Activated naive CD4-positive, alpha-beta T cell treated with anti-CD3 and anti-CD28 coated beads for 36 hours (primary cell): ENCODE measurements around the gene DLGAP1. TPM values are rescaled to one million over a fixed set of nuclear protein-coding genes. Genes with fewer than 3 reads are reported as not detected.

Source experiments
- CTCF ChIA-PET: fragments of 350-600 bp; sonication (Branson Sonifier 250); formaldehyde crosslinking; loops from one replicate; lab custom pipeline; 2021; ENCODE audit warnings: antibody characterized with exemption; lab: Charles Lee
- DNase-seq: peaks from one replicate; pipeline ENCODE4 v3.0.0-alpha.2; 2020
- H3K27ac Mint-ChIP-seq: one replicate; pipeline ENCODE4 v1.8.0; 2021; ENCODE audit warnings: mild to moderate bottlenecking, mixed read lengths
- H3K27me3 Mint-ChIP-seq: one replicate; pipeline ENCODE4 v1.8.0; 2021; ENCODE audit warnings: low read depth, mixed read lengths
- H3K36me3 Mint-ChIP-seq: one replicate; pipeline ENCODE4 v1.8.0; 2021; ENCODE audit warnings: low read depth, mixed read lengths
- H3K4me1 Mint-ChIP-seq: one replicate; pipeline ENCODE4 v1.8.0; 2021; ENCODE audit warnings: low read depth, mixed read lengths
- H3K4me3 Mint-ChIP-seq: one replicate; pipeline ENCODE4 v1.8.0; 2021; ENCODE audit warnings: mild to moderate bottlenecking, moderate library complexity, mixed read lengths
- H3K9me3 Mint-ChIP-seq: one replicate; pipeline ENCODE4 v1.8.0; 2021; ENCODE audit warnings: mixed read lengths
- intact Hi-C: fragments of 100-400 bp; cut with micrococcal nuclease; formaldehyde crosslinking; loops from one replicate; pipeline ENCODE4 v1.15.1; 2023
- total RNA-seq, 2 experiments: library from RNA; stranded (reverse); gene quantifications; one replicate each; pipeline ENCODE4 v1.2.3, GENCODE V29; 2021

DLGAP1 gene
- total RNA-seq, 2 experiments from 2014 or later, result not detected

DNA sequence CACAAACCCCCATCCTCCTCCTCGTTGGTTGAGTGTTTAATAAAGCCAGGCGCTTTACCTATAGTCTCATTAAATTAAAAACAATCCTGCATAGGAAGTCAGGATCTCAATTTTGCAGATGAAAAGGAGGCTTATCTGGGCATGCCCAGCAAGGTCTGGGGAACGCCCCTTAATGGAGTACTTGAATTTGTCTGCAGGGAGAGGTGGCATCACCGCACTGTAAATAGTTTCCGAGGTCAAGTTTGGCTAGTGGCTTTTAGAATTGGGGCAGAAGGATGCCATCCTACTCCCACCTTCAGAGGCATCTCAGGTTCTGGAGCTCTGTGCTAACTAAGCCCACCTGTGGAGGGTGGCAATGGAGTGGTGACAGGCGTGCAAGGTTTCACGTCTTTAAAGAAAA is 855.9 kb downstream of the DLGAP1 start:
- CTCF ChIA-PET, result no interaction called here
- no peak overlapping the region for H3K27ac Mint-ChIP-seq
- intact Hi-C loops, result loop anchor here (10.0 kb wide), 1 partner anchor 944 kb away; the partner anchor contains the start of gene SMCHD1
- no peaks in the 10 kb centered on the region for H3K27me3 Mint-ChIP-seq
- H3K9me3 Mint-ChIP-seq, result no peaks in the 10 kb centered on the region
- DNase-seq, result no peak
- no peak overlapping the region for H3K4me3 Mint-ChIP-seq
- peaks cover 36% of the 10 kb centered on the region for H3K4me1 Mint-ChIP-seq
- peaks cover 24% of the 10 kb centered on the region for H3K36me3 Mint-ChIP-seq

- Mint-ChIP-seq H3K27ac (no peak overlapping the region), H3K4me1 (peaks cover 38% of the 10 kb centered on the region), H3K4me3 (no peak overlapping the region), H3K27me3 (no peaks in the 10 kb centered on the region), H3K36me3 (peaks cover 24% of the 10 kb centered on the region), H3K9me3 (no peaks in the 10 kb centered on the region)
- intact Hi-C loops, result loop anchor here (10.0 kb wide), 1 partner anchor 944 kb away; the partner anchor contains the start of gene SMCHD1
- no peak for DNase-seq
- CTCF ChIA-PET, result interaction anchor here (5.5 to 6.1 kb wide), 2 partner anchors 67 to 145 kb away, joined by 42 to 63 read pairs; no protein-coding TSS in a partner anchor
These were observed 856.5 kb downstream of the DLGAP1 start for GRCh38 chr18:3598581-3598980.

DNA sequence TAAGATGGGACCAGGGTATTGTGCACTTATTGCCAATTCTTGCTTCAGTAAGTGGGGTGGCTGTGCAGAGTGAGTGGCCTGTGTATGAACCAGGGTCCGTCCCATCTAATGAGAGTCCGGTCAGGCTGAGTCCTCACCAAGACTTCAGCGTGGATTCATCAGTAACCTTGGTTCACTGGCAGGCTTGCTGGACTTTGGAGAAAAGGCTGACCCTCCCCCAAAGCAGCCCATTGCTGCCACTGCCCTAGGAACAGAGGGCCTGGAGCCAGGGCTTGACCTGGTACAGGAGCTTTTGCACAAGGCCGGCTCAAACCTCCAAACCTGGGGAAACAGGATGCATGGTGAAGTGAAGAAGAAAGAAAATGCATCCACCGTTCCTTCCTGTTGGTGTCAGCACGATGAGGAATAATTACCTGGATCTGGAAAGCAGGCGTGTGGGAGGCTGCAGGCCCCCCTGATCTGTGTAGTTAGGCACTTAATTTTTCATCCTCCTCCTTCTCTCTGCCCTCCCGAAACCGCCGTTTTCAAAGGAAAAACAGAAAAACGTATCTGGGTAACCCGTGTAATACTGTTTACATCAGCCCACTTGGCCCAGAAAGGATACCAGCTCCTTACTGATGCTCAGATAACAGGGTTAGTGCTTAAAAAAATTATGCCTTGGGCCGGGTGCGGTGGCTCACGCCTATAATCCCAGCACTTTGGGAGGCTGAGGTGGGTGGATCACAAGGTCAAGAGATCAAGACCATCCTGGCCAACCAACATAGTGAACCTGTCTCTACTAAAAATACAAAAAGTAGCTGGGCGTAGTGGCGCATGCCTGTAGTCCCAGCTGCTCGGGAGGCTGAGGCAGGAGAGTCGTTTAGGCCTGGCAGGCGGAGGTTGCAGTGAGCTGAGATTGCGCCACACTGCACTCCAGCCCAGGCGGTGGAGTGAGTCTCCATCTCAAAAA is 857.4 kb downstream of the DLGAP1 start:
- CTCF ChIA-PET, result interaction anchor here (0.8 to 6.1 kb wide), 5 partner anchors 9 to 144 kb away, joined by 3 to 63 read pairs (median 42); no protein-coding TSS in a partner anchor
- H3K36me3 Mint-ChIP-seq, result peaks cover 24% of the 10 kb centered on the region
- intact Hi-C loops, result loop anchor here (10.0 kb wide), 1 partner anchor 943 kb away; the partner anchor contains the start of gene SMCHD1
- no peaks in the 10 kb centered on the region for H3K9me3 Mint-ChIP-seq
- no peaks in the 10 kb centered on the region for H3K27me3 Mint-ChIP-seq
- peak overlapping the region; percentile 92 for H3K4me3 Mint-ChIP-seq
- DNase-seq, result no peak
- peaks cover 46% of the 10 kb centered on the region for H3K4me1 Mint-ChIP-seq
- H3K27ac Mint-ChIP-seq, result peak overlapping the region; percentile 100

DNA sequence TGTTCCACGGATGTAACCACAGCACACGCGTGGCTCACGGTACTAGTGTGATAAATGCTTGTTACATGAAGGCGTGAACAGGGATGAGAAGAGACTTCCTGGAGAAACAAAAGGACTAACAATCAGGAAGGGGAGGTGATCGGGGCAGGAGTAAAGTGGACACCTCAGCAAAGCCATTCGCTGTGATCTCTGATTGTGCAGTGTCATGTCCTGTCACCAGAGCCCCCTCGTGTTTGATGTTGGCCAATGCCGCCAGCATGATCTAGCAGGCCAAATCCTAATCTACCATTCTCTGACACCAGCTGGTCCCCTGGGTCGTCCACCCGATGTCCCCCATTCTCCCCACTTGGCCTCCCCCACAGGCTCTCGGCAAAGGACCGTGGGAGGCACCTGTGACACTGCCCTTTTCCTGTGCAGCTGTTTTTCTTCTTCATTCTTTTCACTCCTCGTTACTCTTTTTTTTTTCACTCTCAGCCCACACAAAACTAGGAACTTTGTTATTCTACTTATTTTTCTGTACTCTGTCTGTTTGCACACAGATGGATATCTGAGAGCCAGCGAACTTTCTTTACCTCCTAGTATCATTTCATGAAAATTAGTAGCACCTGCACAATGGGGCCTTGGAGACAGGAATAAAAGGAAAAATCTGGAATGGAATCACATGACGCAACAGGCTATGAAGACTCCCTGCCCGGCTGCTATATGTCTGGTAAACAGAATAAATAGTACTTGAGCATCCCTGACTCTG is 858.3 kb downstream of the DLGAP1 start:
- intact Hi-C loops, result loop anchor here (10.0 kb wide), 1 partner anchor 942 kb away; the partner anchor contains the start of gene SMCHD1
- peak overlapping the region; percentile 100 for H3K27ac Mint-ChIP-seq
- CTCF ChIA-PET, result interaction anchor here (1.0 to 6.1 kb wide), 6 partner anchors 10 to 149 kb away, joined by 3 to 63 read pairs (median 30); no protein-coding TSS in a partner anchor
- peak; percentile 59 for DNase-seq
- H3K4me3 Mint-ChIP-seq, result peak overlapping the region; percentile 92
- no peaks in the 10 kb centered on the region for H3K27me3 Mint-ChIP-seq
- H3K9me3 Mint-ChIP-seq, result no peaks in the 10 kb centered on the region
- H3K36me3 Mint-ChIP-seq, result peaks cover 24% of the 10 kb centered on the region
- peaks cover 50% of the 10 kb centered on the region for H3K4me1 Mint-ChIP-seq

GRCh38 chr18:3596324-3596636 is 858.8 kb downstream of the DLGAP1 start:
- intact Hi-C loops, result loop anchor here (10.0 kb wide), 1 partner anchor 941 kb away; the partner anchor contains the start of gene SMCHD1
- no peaks in the 10 kb centered on the region for H3K9me3 Mint-ChIP-seq
- CTCF ChIA-PET, result interaction anchor here (0.6 to 6.1 kb wide), 13 partner anchors 7 to 315 kb away, joined by 3 to 63 read pairs (median 13); no protein-coding TSS in a partner anchor

GRCh38 chr18:3595369-3596273 is 859.5 kb downstream of the DLGAP1 start:
- CTCF ChIA-PET, result interaction anchor here (0.6 to 6.1 kb wide), 21 partner anchors 8 to 315 kb away, joined by 3 to 63 read pairs (median 5); no protein-coding TSS in a partner anchor
- Mint-ChIP-seq H3K27ac (peak overlapping the region; percentile 100), H3K27me3 (no peaks in the 10 kb centered on the region), H3K4me1 (peaks cover 51% of the 10 kb centered on the region), H3K9me3 (no peaks in the 10 kb centered on the region), H3K4me3 (peak overlapping the region; percentile 92), H3K36me3 (peaks cover 24% of the 10 kb centered on the region)
- intact Hi-C loops, result loop anchor here (1.0 to 10.0 kb wide), 9 partner anchors 8 to 941 kb away; partner anchors contain the start of gene SMCHD1
- DNase-seq, result peak; percentile 67

More at GRCh38 chr18:3596324-3596636, 858.8 kb downstream of the DLGAP1 start:
- peak overlapping the region; percentile 100 for H3K27ac Mint-ChIP-seq
- no peak for DNase-seq
- peak overlapping the region; percentile 92 for H3K4me3 Mint-ChIP-seq
- H3K27me3 Mint-ChIP-seq, result no peaks in the 10 kb centered on the region
- H3K36me3 Mint-ChIP-seq, result peaks cover 24% of the 10 kb centered on the region
- peaks cover 51% of the 10 kb centered on the region for H3K4me1 Mint-ChIP-seq

DNA sequence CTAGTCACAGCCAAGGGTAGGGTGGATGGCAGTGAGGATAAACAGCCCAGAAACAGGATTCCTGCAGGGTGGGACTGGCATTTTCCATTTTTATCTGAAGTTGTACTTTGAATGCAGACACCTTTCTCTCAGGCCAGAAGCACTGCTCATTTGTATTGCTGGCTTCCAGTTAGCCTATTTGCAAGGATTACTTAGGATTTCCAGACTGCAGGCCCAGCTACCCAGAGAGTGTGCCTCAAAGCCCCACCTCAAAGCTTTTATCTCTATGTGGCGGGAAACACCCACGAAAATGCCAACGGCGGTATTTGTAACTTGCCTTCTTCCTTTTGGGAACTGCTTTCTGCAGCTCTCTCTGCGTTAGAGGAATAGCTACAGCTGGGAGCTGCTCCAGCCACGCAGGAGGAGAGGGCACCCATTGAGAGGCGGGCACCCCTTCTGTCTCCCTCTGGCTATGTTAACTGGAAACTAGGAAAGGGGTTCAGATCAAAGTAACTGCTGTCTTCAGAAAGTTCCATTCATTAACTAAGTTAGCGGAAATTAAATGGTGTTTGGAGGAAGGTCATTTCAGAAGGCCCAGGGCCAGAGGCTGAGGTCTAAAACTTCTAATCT is 860.2 kb downstream of the DLGAP1 start:
- no peaks in the 10 kb centered on the region for H3K27me3 Mint-ChIP-seq
- intact Hi-C loops, result loop anchor here (1.0 to 10.0 kb wide), 18 partner anchors 8 to 940 kb away; partner anchors contain the start of genes MYL12A, MYL12B and SMCHD1
- H3K36me3 Mint-ChIP-seq, result peaks cover 24% of the 10 kb centered on the region
- DNase-seq, result peak; percentile 50
- no peaks in the 10 kb centered on the region for H3K9me3 Mint-ChIP-seq
- H3K27ac Mint-ChIP-seq, result peak overlapping the region; percentile 100
- peak overlapping the region; percentile 92 for H3K4me3 Mint-ChIP-seq
- CTCF ChIA-PET, result interaction anchor here (0.8 to 6.1 kb wide), 24 partner anchors 9 to 331 kb away, joined by 3 to 63 read pairs (median 6); no protein-coding TSS in a partner anchor
- H3K4me1 Mint-ChIP-seq, result peaks cover 51% of the 10 kb centered on the region

- CTCF ChIA-PET, result interaction anchor here (0.6 to 6.1 kb wide), 31 partner anchors 9 to 401 kb away, joined by 3 to 63 read pairs (median 4); no protein-coding TSS in a partner anchor
- intact Hi-C loops, result loop anchor here (1.0 to 10.0 kb wide), 13 partner anchors 8 to 939 kb away; partner anchors contain the start of genes MYL12A, MYL12B and SMCHD1
- no peaks in the 10 kb centered on the region for H3K27me3 Mint-ChIP-seq
- H3K4me3 Mint-ChIP-seq, result peak overlapping the region; percentile 92
- no peaks in the 10 kb centered on the region for H3K9me3 Mint-ChIP-seq
- peaks cover 24% of the 10 kb centered on the region for H3K36me3 Mint-ChIP-seq
- peak overlapping the region; percentile 100 for H3K27ac Mint-ChIP-seq
- H3K4me1 Mint-ChIP-seq, result peaks cover 48% of the 10 kb centered on the region
- DNase-seq, result peak; percentile 95
These were observed 861.0 kb downstream of the DLGAP1 start for GRCh38 chr18:3593904-3594759.

DNA sequence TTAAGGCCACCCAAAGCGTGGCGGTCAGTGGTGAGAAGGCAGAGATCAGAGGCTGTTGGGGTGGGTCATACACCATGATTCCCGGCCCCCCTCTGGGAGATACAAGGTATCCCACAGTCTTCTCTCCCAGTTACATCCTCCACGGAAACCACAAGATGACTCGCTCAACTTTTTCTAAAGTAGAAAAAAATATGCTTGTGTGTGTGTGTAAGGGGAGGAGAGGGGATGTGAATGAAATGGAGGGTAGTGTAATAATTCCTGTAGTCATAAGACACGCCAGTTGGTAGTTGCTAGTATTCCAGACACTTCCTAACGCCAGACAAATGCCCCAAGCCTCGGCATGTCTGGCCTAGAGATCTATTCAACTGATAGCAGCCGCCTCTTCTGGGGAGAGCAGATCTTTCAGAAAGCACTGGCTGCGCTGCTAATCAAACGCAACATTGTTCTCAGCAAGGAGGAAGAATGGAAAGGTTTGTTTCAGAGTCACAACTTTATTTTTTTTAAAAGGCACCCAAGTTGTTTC is 861.7 kb downstream of the DLGAP1 start:
- Mint-ChIP-seq H3K4me1 (peaks cover 48% of the 10 kb centered on the region), H3K27ac (peak overlapping the region; percentile 100), H3K27me3 (no peaks in the 10 kb centered on the region), H3K36me3 (peaks cover 24% of the 10 kb centered on the region), H3K9me3 (no peaks in the 10 kb centered on the region), H3K4me3 (peak overlapping the region; percentile 92)
- CTCF ChIA-PET, result interaction anchor here (0.6 to 6.1 kb wide), 25 partner anchors 8 to 401 kb away, joined by 3 to 63 read pairs (median 5); no protein-coding TSS in a partner anchor
- peak; percentile 37 for DNase-seq
- intact Hi-C loops, result loop anchor here (5.0 to 10.0 kb wide), 3 partner anchors 251 to 939 kb away; partner anchors contain the start of genes MYL12B and SMCHD1
